Breast epithelium (tissue), 4 donors: ENCODE data around the gene RPL19. TPM values are rescaled to one million over a fixed set of nuclear protein-coding genes. Genes with fewer than 3 reads are reported as not detected.

Experiments
- DNase-seq, 2 donors: peaks; one replicate each; pipeline ENCODE4 v3.0.0-alpha.2; 2019; ENCODE audit warnings: low spot score in 2 of 2
- H3K27ac ChIP-seq, 2 donors: fragments of 200-600 bp; sonication (generic) in 1 of 2; one replicate each; pipeline ENCODE4 v1.5.1; 2016 to 2019; ENCODE audit warnings: mild to moderate bottlenecking in 1 of 2
- H3K27me3 ChIP-seq, 2 donors: fragments of 200-600 bp; sonication (generic) in 1 of 2; one replicate each; pipeline versions ENCODE4 v1.5.1 to v1.6.0; 2017 to 2019; ENCODE audit warnings: control low read depth in 1 of 2, mild to moderate bottlenecking in 1 of 2
- H3K36me3 ChIP-seq: fragments of 200-600 bp; one replicate; pipeline ENCODE4 v1.5.1; 2019
- H3K4me1 ChIP-seq, 2 donors: fragments of 200-600 bp; sonication (generic); one replicate each; pipeline ENCODE4 v1.5.1; 2016 to 2019; ENCODE audit warnings: control low read depth in 1 of 2
- H3K4me3 ChIP-seq, 3 donors: fragments of 200-600 bp; sonication (generic); 1 replicate in 2 of 3; 2 replicates in 1 of 3; pipeline ENCODE4 v1.5.1; 2016 to 2019; ENCODE audit warnings: mild to moderate bottlenecking in 3 of 3, moderate library complexity in 2 of 3
- H3K9me3 ChIP-seq, 2 donors: fragments of 200-600 bp; sonication (generic) in 1 of 2; one replicate each; pipeline ENCODE4 v1.5.1; 2016 to 2019; ENCODE audit warnings: control low read depth in 1 of 2
- CTCF ChIP-seq, 3 donors: fragments of 450-650 bp; IDR thresholded peaks; one replicate each; pipeline ENCODE4 v1.5.1; 2016 to 2017; ENCODE audit warnings: antibody characterized with exemption in 3 of 3, mild to moderate bottlenecking in 3 of 3, moderate library complexity in 3 of 3
- POLR2A ChIP-seq: fragments of 450-650 bp; IDR thresholded peaks from one replicate; pipeline ENCODE4 v1.6.1; 2016; ENCODE audit warnings: antibody characterized with exemption, mild to moderate bottlenecking, moderate library complexity
- POLR2AphosphoS5 ChIP-seq, 3 donors: sonication (generic); formaldehyde crosslinking; IDR thresholded peaks; one replicate each; pipeline ENCODE4 v1.6.1; 2017; ENCODE audit warnings: antibody characterized with exemption in 3 of 3
- intact Hi-C: fragments of 100-400 bp; cut with DNase I; formaldehyde crosslinking; loops from one replicate; pipeline ENCODE4 v1.15.1; 2023; ENCODE audit warnings: low total_unique reads
- total RNA-seq, 3 donors: library from RNA; depleted of rRNA; stranded (reverse); fragments of >200 nt; gene quantifications; one replicate each; pipeline ENCODE4 v1.1.0, GENCODE V29; 2016

The RPL19 gene
- total RNA-seq, 3 donors from 2014 or later: 2,817 to 3,666 (median 3,432) TPM

GRCh38 chr17:39187152-39187830 lies 12.8 kb upstream of the RPL19 start:
- no peak for TF ChIP-seq POLR2A
- H3K27ac ChIP-seq: no peak overlapping the region
- no peaks in the 10 kb centered on the region for H3K27me3 ChIP-seq
- no peak overlapping the region for H3K4me3 ChIP-seq
- H3K36me3 ChIP-seq: peaks cover 8% of the 10 kb centered on the region
- intact Hi-C loops: no loop called here
- DNase-seq: no peak
- no peaks in the 10 kb centered on the region for H3K4me1 ChIP-seq
- H3K9me3 ChIP-seq: no peaks in the 10 kb centered on the region

GRCh38 chr17:39191750-39192510 lies 8.2 kb upstream of the RPL19 start:
- no peak for DNase-seq
- Histone ChIP-seq H3K4me3 (no peak overlapping the region), H3K27ac (no peak overlapping the region), H3K27me3 (no peaks in the 10 kb centered on the region), H3K36me3 (no peaks in the 10 kb centered on the region), H3K4me1 (peaks cover 0 to 8% of the 10 kb centered on the region in 2 donors), H3K9me3 (no peaks in the 10 kb centered on the region)
- TF ChIP-seq CTCF (IDR thresholded peaks at IDR 0.05) (no peak), POLR2A (no peak), POLR2AphosphoS5 (IDR thresholded peaks at IDR 0.05) (no peak)
- intact Hi-C loops: no loop called here

GRCh38 chr17:39192901-39193300 lies 7.2 kb upstream of the RPL19 start:
- intact Hi-C loops: no loop called here
- no peak for DNase-seq

GRCh38 chr17:39193346-39193745 lies 6.7 kb upstream of the RPL19 start:
- DNase-seq: no peak
- intact Hi-C loops: no loop called here
- no peaks in the 10 kb centered on the region for H3K36me3 ChIP-seq
- no peak overlapping the region for H3K27ac ChIP-seq
- peaks cover 0 to 14% of the 10 kb centered on the region in 2 donors for H3K4me1 ChIP-seq
- H3K27me3 ChIP-seq: no peaks in the 10 kb centered on the region
- no peak overlapping the region for H3K4me3 ChIP-seq
- TF ChIP-seq POLR2AphosphoS5 (IDR thresholded peaks at IDR 0.05) (no peak), CTCF (IDR thresholded peaks at IDR 0.05) (no peak), POLR2A (no peak)
- no peaks in the 10 kb centered on the region for H3K9me3 ChIP-seq

More at GRCh38 chr17:39192901-39193300, 7.2 kb upstream of the RPL19 start:
- Histone ChIP-seq H3K4me1 (peaks cover 0 to 12% of the 10 kb centered on the region in 2 donors), H3K27me3 (no peaks in the 10 kb centered on the region), H3K9me3 (no peaks in the 10 kb centered on the region), H3K27ac (no peak overlapping the region), H3K36me3 (no peaks in the 10 kb centered on the region), H3K4me3 (no peak overlapping the region)
- TF ChIP-seq POLR2AphosphoS5 (IDR thresholded peaks at IDR 0.05) (no peak), POLR2A (no peak), CTCF (IDR thresholded peaks at IDR 0.05) (no peak)

- DNase-seq: no peak
- Histone ChIP-seq H3K4me3 (no peak overlapping the region), H3K36me3 (no peaks in the 10 kb centered on the region)
These were observed 5.7 kb upstream of the RPL19 start for GRCh38 chr17:39194089-39194984.

More at GRCh38 chr17:39194089-39194984, 5.7 kb upstream of the RPL19 start:
- Histone ChIP-seq H3K4me1 (peaks cover 0 to 14% of the 10 kb centered on the region in 2 donors), H3K27me3 (no peaks in the 10 kb centered on the region), H3K27ac (peak overlapping the region in 1 of 2 donors; percentile 97), H3K9me3 (no peaks in the 10 kb centered on the region)
- intact Hi-C loops: no loop called here
- TF ChIP-seq POLR2AphosphoS5 (IDR thresholded peaks at IDR 0.05) (no peak), POLR2A (no peak), CTCF (IDR thresholded peaks at IDR 0.05) (no peak)
